ENCODE results near the gene MACROD2. TPM values are rescaled to one million over a fixed set of nuclear protein-coding genes. Genes with fewer than 3 reads are reported as not detected.

Gene MACROD2
- total and polyA plus RNA-seq, 2 experiments from 2014 or later, result 2.8 to 4.3 TPM

- no peaks in the 10 kb centered on the region for H3K9me2 ChIP-seq (ENCODE audit: insufficient read depth)
- DNase-seq (ENCODE audit: low spot score) (no peak), ATAC-seq (no peak)
- Mint-ChIP-seq H3K4me3 (no peak overlapping the region), H3K27me3 (ENCODE audit: insufficient read depth, low read depth, poor library complexity) (no peaks in the 10 kb centered on the region), H3K9me3 (no peaks in the 10 kb centered on the region), H3K4me1 (no peaks in the 10 kb centered on the region), H3K27ac (no peak overlapping the region), H3K36me3 (ENCODE audit: low read depth) (no peaks in the 10 kb centered on the region)
- no peaks in the 10 kb centered on the region for H3K36me3 ChIP-seq (ENCODE audit: insufficient read depth)
- H3K79me2 ChIP-seq (replicated peaks; ENCODE audit: insufficient read depth), result no peaks in the 10 kb centered on the region
- TF ChIP-seq STAT1 (IDR thresholded peaks at IDR 0.05; ENCODE audit: unreplicated experiment), result no peak
- no peak for TF ChIP-seq CTCF (conservative IDR thresholded peaks at IDR 0.05; ENCODE audit: low read depth in 2 of 2)
- H3K4me2 ChIP-seq, result no peak overlapping the region
- no peaks in the 10 kb centered on the region for H3K27me3 ChIP-seq (ENCODE audit: insufficient read depth)
- no peaks in the 10 kb centered on the region for H4K20me1 ChIP-seq (replicated peaks; ENCODE audit: insufficient read depth)
- no peaks in the 10 kb centered on the region for H3F3A ChIP-seq (replicated peaks; ENCODE audit: low read depth)
- no peak overlapping the region for H2AFZ ChIP-seq
- no peaks in the 10 kb centered on the region for H3K4me1 ChIP-seq (ENCODE audit: insufficient read depth)
- no peak overlapping the region for H3K27ac ChIP-seq (ENCODE audit: low read depth)
- no peak overlapping the region for H3K4me3 ChIP-seq
Measured at GRCh38 chr20:15199698-15200097, 1204.4 kb downstream of the MACROD2 start.

GRCh38 chr20:15200147-15200565, 1204.8 kb downstream of the MACROD2 start:
- H3K4me3 ChIP-seq, result no peak overlapping the region
- Mint-ChIP-seq H3K27ac (no peak overlapping the region), H3K27me3 (ENCODE audit: insufficient read depth, low read depth, poor library complexity) (no peaks in the 10 kb centered on the region), H3K36me3 (ENCODE audit: low read depth) (no peaks in the 10 kb centered on the region), H3K9me3 (no peaks in the 10 kb centered on the region), H3K4me1 (no peaks in the 10 kb centered on the region), H3K4me3 (no peak overlapping the region)
- no peaks in the 10 kb centered on the region for H3F3A ChIP-seq (replicated peaks; ENCODE audit: low read depth)
- H2AFZ ChIP-seq, result no peak overlapping the region
- no peaks in the 10 kb centered on the region for H3K79me2 ChIP-seq (replicated peaks; ENCODE audit: insufficient read depth)
- no peaks in the 10 kb centered on the region for H3K27me3 ChIP-seq (ENCODE audit: insufficient read depth)
- DNase-seq (ENCODE audit: low spot score) (no peak), ATAC-seq (no peak)
- H3K4me1 ChIP-seq (ENCODE audit: insufficient read depth), result no peaks in the 10 kb centered on the region
- H3K9me2 ChIP-seq (ENCODE audit: insufficient read depth), result no peaks in the 10 kb centered on the region
- no peak overlapping the region for H3K27ac ChIP-seq (ENCODE audit: low read depth)
- H3K4me2 ChIP-seq, result no peak overlapping the region
- no peaks in the 10 kb centered on the region for H3K36me3 ChIP-seq (ENCODE audit: insufficient read depth)
- H4K20me1 ChIP-seq (replicated peaks; ENCODE audit: insufficient read depth), result no peaks in the 10 kb centered on the region
- TF ChIP-seq REST (IDR thresholded peaks at IDR 0.05; ENCODE audit: unreplicated experiment), result no peak
- no peak for TF ChIP-seq POLR2AphosphoS5 (IDR thresholded peaks at IDR 0.05; ENCODE audit: low read depth)
- TF ChIP-seq EZH2 (IDR thresholded peaks at IDR 0.05; ENCODE audit: low read depth, unreplicated experiment), result no peak
- no peak for TF ChIP-seq STAT1 (IDR thresholded peaks at IDR 0.05; ENCODE audit: unreplicated experiment)
- no peak for TF ChIP-seq ZNF331 (CRISPR knock-in tag; IDR thresholded peaks at IDR 0.05; ENCODE audit: low read depth)
- TF ChIP-seq ZNF462 (CRISPR knock-in tag; IDR thresholded peaks at IDR 0.05), result no peak
- no peak for TF ChIP-seq CTCF (conservative IDR thresholded peaks at IDR 0.05; ENCODE audit: low read depth in 2 of 2)
- TF ChIP-seq JUNB (IDR thresholded peaks at IDR 0.05; ENCODE audit: unreplicated experiment), result no peak

Data from GM23338 (cell line).